HG02610 (cell line): Measurements from ENCODE around the gene HMG20B.

Source experiments
- ATAC-seq: cut with Tn5 transposase; IDR thresholded peaks from one replicate; pipeline ENCODE4 v1.9.1; 2021; ENCODE audit warnings: mild to moderate bottlenecking, moderate library complexity; ENCODE audit not compliant: unreplicated experiment

HMG20B gene

GRCh38 chr19:3605361-3605760, 32.6 kb downstream of the HMG20B start:
- no peak for ATAC-seq

DNA sequence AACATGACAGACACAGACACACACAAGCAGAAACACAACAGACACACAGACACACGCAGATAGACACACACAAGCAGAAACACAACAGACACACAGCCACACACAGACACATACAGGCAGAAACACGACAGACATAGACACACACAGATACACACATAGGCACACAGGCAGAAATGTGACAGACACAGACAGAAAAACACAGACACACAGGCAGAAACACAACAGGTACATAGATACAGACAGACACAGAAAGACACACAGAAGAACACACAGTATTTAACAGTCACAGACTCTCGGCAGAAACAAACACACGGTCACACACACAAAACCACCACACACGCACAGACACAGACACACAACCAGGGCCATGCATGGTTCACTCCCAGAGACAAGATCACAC, 33.0 kb downstream of the HMG20B start:
- ATAC-seq, result no peak

DNA sequence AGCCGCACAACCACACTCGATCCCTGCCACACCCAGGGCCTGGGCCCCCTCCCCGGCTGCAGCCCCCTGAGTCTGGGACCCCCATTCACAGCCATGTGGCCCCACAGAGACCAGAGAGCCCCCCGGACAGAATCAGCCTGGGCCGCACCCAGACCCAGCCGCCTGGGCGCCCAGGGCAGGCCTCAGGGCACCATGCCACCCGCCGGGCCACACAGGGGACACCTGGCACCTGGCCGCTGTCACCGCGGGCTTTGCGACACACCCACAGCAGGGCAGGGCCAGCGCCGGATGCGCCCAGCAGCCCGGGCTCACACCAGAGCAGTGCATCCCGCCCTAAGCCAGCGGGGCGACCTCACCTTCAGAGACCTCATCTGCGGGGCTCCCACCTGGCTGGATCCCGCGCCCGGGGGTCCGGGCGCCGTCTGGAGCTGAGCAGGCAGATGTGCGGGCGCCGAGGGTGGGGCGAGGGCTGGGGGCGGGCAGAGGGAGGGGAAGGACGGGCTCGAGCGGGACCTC, 33.5 kb downstream of the HMG20B start:
- no peak for ATAC-seq

- ATAC-seq, result no peak
Observed at GRCh38 chr19:3606690-3607289, 34.0 kb downstream of the HMG20B start, which contains the start of gene TBXA2R. TBXA2R (minus strand) TSS chr19:3606875; CDS start chr19:3600634, 6,241 bp downstream.

- no peak for ATAC-seq
Observed at GRCh38 chr19:3607303-3608078, 34.7 kb downstream of the HMG20B start.

DNA sequence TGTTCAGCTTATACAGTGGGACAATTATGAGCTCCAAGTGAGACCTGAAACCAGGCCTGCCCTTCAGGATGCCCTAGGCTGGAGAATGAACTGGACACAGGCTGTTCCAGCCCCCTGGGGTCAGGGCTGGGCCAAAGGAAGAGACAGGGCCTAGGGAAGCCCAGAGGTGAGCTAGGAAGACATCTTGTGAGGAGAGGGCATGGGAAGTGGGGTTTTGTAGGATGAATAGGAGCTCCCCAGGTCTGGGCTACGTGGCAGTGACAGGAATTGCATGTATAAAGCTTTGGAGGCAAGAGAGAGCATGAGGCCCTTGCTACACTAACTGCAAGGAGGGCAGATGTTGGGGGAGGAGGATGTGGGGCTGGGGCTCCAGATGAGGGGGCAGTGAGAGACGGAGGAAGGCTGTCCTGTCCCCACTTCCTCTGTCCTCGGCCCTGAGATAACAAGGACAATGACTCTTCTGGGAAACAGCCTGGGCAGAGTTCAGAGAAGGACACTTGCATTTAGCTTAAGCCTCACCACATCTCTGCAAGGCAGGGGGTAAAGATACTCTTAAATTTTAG, 35.4 kb downstream of the HMG20B start:
- no peak for ATAC-seq

DNA sequence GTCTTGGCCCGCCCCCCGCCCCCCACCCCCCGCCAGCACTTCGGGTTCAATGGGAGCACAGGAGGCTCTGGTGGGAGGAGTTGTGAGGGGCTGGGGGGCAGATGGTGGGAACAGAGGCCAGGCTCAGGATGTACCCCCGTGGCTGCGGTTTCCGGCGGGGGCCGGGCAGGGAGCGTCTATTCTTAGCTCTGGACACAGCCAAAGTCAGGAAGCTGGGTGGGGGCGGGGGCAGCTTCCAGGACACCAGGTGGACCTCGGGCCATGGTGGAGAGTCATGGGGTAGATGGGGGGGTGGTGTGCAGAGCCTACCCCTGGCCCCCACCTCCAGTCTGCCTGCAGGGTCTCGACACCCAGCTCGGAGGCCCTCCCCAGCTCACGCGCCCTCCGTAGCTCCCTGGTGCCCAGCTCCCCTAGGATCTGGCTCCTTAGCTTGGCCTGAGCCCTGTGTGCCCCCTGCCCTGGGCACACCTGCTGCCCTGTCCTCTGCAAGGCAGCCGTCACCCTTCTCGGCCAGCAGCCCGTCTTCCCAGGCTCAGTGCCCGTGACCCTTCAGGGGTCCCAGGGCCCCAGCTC, 36.1 kb downstream of the HMG20B start:
- ATAC-seq, result no peak

GRCh38 chr19:3609779-3610719, 37.3 kb downstream of the HMG20B start:
- ATAC-seq, result no peak

DNA sequence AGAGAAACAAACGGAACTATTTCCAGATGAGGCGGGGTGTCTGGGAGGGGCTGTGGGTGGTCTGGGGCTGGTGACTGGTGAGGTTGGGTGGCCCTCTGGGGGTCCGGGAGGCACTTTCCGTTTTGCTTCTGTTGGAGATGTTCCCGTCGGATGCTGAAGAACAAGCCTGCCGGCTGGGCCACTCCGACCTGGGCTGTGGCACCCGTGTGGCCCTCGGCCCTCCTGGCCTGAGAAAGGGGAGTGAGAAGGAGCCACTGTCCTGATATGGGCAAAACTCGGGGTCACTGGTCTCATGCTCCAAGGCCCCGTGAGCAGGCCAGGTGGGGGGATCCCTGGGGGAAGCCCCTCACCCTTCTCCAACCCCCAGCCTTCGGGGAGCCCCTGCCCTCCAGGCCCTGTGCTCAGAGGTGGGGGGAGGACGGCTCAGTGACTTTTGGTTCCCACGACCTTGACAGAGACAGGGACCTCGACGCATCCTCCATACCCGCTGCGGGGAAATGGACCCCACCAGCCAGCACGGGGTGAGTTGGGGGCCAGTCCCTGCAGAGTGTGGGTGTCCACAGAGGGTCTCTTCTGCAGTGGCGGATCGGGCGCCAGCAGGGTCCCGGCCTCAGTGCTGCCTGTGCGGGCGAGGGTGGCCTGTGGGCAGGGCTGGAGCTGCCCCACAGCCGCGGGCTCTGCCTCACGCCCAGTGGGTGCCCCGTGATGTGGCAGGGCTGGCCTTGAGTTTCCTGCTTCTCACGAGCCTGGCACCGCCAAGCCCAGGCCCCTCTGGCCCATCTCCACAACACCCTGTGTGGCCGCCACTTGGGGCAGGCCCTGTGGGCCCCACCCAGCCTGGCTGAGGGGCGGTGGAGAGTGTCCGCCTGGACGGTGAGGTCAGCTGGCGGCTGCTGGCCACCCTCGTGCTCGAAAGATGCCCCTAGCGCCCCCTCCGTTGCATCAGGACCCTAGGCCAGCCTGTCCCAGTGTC, 38.3 kb downstream of the HMG20B start:
- ATAC-seq, result no peak

GRCh38 chr19:3611841-3612240, 39.1 kb downstream of the HMG20B start:
- ATAC-seq, result no peak

GRCh38 chr19:3612330-3612729, 39.6 kb downstream of the HMG20B start:
- no peak for ATAC-seq

DNA sequence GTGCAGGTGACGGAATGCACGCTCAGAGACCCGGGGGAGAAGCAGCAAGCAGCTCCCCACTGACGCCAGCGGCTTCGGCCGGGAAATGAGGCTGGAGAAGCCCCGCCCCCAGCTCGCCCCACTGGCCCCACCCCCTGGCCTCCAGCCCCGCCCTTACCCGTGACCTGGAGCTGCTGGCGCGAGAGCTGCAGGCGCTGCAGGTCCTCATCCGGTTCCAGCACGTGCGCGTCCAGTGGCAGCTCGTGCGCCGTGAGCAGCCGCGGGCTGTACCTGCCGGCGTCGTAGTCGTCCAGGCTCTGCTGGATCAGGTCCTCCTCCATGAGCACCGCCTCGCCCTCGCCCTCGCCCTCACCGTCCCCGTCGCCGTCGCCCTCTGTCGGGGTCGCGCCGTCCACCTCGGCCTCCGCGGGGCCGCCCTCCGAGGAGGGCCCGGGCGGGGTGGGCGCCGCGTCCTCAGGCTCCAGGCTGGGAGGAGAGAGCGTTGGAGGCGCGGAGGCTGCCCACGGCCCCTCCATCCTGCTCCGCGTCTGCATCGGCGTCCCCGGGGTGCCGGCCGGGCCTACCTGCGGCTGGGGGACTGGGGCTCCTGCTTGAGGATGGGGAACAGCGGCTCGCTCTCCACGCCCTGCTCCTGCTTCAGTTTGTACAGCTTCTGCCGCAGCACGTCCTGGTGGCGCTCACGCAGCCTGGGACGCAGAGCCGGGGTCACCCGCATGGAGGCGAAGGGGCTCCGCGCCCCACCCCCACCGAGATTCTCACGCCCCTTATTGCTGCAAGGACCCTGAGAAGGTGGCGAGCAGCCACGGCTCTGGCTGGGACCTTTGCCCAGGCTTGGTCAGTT, 40.4 kb downstream of the HMG20B start:
- ATAC-seq, result no peak

DNA sequence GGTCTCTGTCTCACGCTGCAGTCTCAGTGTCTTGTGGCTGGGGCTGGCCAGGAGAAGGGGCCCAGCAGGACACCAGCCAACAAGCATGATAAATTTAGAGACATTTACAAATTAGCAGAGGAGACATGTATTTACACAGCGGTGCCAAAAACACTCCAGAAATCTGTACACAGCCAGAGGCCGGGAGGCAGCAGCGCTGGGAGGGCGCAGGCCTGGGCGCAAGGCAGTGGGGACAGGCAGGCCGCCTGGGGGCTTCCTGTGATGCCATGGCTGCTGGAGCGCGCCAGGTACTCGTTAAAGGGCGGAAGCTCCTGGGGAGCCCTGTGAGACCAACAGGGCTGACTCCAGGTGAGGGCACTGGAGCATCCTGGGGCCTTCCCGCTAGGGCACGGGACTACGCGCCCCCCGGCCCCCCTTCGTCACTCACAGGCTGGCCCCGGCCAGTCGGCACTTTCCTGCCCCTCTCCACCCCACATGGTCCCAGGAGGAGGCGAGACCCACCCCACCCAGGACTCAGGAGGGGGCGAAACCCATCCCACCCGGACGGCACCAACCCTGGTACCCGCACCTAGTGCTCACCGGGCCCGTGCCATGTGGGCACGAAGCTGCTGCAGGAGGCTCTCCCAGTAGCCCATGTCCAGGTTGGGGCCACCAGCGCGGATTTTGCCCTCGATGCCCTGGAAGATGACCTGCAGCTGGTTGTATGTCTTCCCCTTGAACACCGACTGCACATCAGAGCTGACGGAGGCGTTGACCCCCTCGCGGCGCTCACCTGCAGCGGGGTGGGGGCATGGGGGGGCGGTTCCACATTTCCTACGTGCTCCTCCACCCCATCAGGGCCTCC, 41.3 kb downstream of the HMG20B start:
- ATAC-seq, result no peak

GRCh38 chr19:3614858-3615505, 42.2 kb downstream of the HMG20B start:
- no peak for ATAC-seq

- no peak for ATAC-seq
Observed at GRCh38 chr19:3615524-3616135, 42.9 kb downstream of the HMG20B start.

GRCh38 chr19:3617463-3617862, 44.7 kb downstream of the HMG20B start:
- no peak for ATAC-seq
